Brain microvascular endothelial cell (primary cell): ENCODE data around the gene SLCO3A1.

ENCODE experiments used
- DNase-seq: peaks from one replicate; pipeline ENCODE4 v3.0.0-alpha.2; 2020
- H3K27ac ChIP-seq: fragments of 250-450 bp; sonication (Bioruptor Pico); 2 replicates; pipeline ENCODE4 v1.5.1; 2020; ENCODE audit warnings: mild to moderate bottlenecking, moderate library complexity
- H3K27me3 ChIP-seq: fragments of 250-450 bp; sonication (Bioruptor Pico); replicated peaks from 2 replicates; pipeline ENCODE4 v1.5.1; 2020; ENCODE audit warnings: mild to moderate bottlenecking
- H3K36me3 ChIP-seq: fragments of 250-450 bp; sonication (Bioruptor Pico); replicated peaks from 2 replicates; pipeline ENCODE4 v1.5.1; 2020; ENCODE audit warnings: mild to moderate bottlenecking
- H3K4me3 ChIP-seq: 2 replicates; pipeline ENCODE4 v1.5.1; 2011; ENCODE audit warnings: low read depth, mild to moderate bottlenecking, control low read depth, low read length, moderate library complexity
- CTCF ChIP-seq: IDR thresholded peaks from 2 replicates; pipeline ENCODE4 v1.5.1; 2011; ENCODE audit warnings: low read depth, mild to moderate bottlenecking, moderate library complexity, low read length, control low read depth, inconsistent platforms; ENCODE audit errors: missing control alignments
- in situ Hi-C: cut with HindIII; loops from 2 replicates; pipeline ENCODE4 v1.10.0; 2017; ENCODE audit warnings: low sequenced_read_pairs, low pct_ligation_motif_present

Gene SLCO3A1

GRCh38 chr15:92113832-92114231, 260.3 kb downstream of the SLCO3A1 start:
- Histone ChIP-seq H3K4me3 (no peak overlapping the region), H3K27me3 (no peaks in the 10 kb centered on the region), H3K36me3 (no peaks in the 10 kb centered on the region), H3K27ac (no peak overlapping the region)
- in situ Hi-C loops: no loop called here
- TF ChIP-seq CTCF: no peak
- no peak for DNase-seq

- in situ Hi-C loops: no loop called here
- TF ChIP-seq CTCF: no peak
- no peaks in the 10 kb centered on the region for H3K36me3 ChIP-seq
These were observed 262.3 kb downstream of the SLCO3A1 start for GRCh38 chr15:92115834-92116233.

GRCh38 chr15:92116330-92116729, 262.8 kb downstream of the SLCO3A1 start:
- H3K4me3 ChIP-seq: no peak overlapping the region
- in situ Hi-C loops: no loop called here
- no peaks in the 10 kb centered on the region for H3K36me3 ChIP-seq
- TF ChIP-seq CTCF: no peak
- H3K27ac ChIP-seq: no peak overlapping the region
- DNase-seq: no peak
- no peaks in the 10 kb centered on the region for H3K27me3 ChIP-seq

More at GRCh38 chr15:92115834-92116233, 262.3 kb downstream of the SLCO3A1 start:
- H3K4me3 ChIP-seq: no peak overlapping the region
- no peak for DNase-seq
- no peak overlapping the region for H3K27ac ChIP-seq
- no peaks in the 10 kb centered on the region for H3K27me3 ChIP-seq

- H3K36me3 ChIP-seq: no peaks in the 10 kb centered on the region
- TF ChIP-seq CTCF: no peak
- DNase-seq: no peak
- no peaks in the 10 kb centered on the region for H3K27me3 ChIP-seq
- no peak overlapping the region for H3K4me3 ChIP-seq
- in situ Hi-C loops: no loop called here
- H3K27ac ChIP-seq: no peak overlapping the region
These were observed 263.8 kb downstream of the SLCO3A1 start for GRCh38 chr15:92117261-92117731.

GRCh38 chr15:92118162-92118935, 264.8 kb downstream of the SLCO3A1 start:
- H3K27ac ChIP-seq: no peak overlapping the region
- DNase-seq: no peak
- in situ Hi-C loops: no loop called here

More at GRCh38 chr15:92118162-92118935, 264.8 kb downstream of the SLCO3A1 start:
- H3K4me3 ChIP-seq: no peak overlapping the region
- no peak for TF ChIP-seq CTCF
- H3K36me3 ChIP-seq: no peaks in the 10 kb centered on the region
- no peaks in the 10 kb centered on the region for H3K27me3 ChIP-seq
